LNCAP (cell line): Measurements from ENCODE around the gene C19orf85.

Source experiments
- TF ChIP-seq, protein P1 (sequence below): fragments of 450-650 bp; IDR thresholded peaks from 2 replicates; pipeline ENCODE4 v1.5.1; 2017; ENCODE audit warnings: mild to moderate bottlenecking

Gene C19orf85

DNA sequence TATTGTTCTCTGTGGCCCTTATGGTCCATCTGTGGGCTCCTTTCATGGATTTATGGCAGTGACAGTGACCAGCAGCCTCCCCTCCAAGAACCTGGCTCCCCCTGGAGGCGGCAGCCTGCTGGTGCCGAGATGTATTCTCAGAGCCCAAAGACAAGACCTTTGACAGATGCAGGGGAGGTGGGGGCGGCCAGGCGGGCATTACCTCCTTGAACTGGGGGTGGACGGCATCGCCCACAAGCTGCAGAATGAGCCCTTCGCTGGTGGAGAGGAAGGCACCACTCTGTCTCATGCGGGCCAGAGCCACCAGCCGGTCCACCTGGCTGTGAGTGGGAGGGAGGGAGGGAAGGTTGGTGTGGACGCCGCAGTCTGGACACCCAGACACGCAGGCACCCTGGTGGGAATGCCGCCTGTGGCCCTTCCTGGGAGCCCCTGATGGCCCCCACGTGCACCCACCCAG is 9.7 kb downstream of the C19orf85 start:
- TF ChIP-seq, protein P1, sequence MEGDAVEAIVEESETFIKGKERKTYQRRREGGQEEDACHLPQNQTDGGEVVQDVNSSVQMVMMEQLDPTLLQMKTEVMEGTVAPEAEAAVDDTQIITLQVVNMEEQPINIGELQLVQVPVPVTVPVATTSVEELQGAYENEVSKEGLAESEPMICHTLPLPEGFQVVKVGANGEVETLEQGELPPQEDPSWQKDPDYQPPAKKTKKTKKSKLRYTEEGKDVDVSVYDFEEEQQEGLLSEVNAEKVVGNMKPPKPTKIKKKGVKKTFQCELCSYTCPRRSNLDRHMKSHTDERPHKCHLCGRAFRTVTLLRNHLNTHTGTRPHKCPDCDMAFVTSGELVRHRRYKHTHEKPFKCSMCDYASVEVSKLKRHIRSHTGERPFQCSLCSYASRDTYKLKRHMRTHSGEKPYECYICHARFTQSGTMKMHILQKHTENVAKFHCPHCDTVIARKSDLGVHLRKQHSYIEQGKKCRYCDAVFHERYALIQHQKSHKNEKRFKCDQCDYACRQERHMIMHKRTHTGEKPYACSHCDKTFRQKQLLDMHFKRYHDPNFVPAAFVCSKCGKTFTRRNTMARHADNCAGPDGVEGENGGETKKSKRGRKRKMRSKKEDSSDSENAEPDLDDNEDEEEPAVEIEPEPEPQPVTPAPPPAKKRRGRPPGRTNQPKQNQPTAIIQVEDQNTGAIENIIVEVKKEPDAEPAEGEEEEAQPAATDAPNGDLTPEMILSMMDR, result peak; percentile 63

DNA sequence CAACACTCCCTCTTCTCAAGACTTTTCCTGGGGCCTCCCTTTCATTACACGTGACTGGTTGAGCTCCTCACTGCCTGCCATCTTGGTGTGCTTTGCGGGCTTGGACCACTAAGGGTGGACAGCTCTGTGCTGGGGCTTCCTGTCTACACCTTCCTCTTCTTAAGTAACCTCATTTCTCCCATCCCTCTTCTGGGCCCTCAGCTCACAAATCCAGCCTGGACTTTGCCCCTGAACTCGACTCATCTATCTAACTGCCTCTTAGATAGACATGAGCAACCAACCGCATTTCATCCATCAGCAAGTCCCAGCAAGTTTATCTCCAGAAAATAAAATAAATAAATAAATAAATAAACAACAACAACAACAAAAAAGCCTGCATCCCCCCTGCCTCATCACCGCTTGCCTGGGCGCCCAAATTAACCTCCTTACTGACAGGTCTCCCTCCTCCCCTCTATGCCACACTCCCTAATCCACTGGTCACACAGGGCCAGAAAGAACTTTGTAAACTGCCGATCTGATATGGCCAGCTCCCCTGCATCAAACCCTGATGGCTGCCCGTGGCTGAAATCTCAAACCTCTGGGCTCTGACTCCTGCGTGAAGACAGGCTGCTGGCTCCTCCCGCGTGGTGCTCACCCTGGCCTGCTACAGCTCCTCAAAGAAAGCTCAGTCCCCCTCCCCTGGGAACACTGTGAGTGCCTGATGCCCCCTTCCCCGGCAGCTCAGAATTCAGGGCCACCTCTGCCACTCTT is 10.9 kb downstream of the C19orf85 start:
- TF ChIP-seq, protein P1, result no peak

DNA sequence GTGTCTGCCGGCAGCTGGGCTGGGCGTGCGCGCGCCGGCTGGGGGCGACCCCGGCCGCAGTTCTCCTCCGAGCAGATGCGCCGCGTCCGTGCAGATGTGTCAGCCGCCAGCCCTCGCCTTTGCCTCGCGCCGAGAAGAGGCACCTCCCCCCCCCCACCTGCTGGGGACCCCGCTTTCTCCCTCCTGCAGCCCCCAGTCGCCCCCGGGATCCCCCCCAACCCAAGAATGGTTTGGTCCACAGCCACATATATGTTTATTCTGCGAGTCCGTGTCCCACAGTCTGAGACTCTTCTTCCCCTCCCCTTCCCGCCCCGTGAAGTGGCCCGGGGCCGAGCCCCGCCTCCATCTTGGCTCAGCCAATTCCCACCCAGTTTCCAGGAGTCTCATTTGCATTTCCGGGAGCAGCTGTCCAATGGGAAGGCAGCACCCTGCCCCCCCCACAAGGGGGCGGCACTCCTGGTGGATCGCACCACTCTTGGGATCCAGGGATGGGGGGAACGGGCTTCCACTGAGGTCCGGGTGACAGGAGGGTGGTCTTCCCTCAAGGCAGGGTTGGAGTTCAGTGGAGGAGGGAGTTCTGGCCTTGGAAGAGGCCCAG is 11.7 kb downstream of the C19orf85 start:
- TF ChIP-seq, protein P1, result no peak

DNA sequence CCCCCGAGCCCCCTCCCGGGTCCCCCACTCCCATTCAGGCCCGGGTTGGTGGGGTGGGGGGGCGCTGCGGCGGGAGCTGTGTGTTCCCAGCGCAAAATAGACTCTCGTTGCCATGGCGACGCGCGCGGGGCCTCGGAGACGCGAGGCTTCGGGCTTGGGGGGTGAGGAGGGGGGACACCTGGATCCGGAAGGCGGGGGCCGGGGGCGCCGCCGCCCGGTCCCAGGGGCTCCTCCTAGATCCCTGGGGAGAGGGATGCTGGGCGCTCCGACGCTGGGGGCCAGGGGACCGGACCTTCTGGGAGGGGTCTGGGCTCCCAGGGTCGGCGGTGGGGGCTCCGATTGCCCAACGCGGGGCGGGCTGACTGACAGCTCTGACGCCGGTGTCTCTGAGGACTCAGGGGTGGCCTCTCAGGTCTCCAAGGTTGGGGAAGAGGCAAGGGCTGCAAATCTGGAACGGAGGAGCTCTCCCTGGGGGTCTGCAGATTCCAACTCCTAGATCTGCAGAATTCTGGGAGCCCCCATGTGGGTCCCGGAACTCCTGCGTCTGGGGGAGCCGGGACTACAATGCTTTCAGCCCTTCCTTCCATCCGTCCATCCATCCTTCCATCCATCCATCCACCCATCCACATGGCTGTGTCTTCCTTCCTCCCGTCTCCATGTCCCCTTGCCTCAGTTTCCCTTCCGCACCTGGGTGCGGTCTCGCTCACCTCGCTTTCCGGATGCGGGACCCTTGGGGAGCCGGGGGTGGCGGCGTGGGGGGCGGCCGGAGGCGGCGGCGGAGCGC is 12.4 kb downstream of the C19orf85 start:
- TF ChIP-seq, protein P1, result no peak

DNA sequence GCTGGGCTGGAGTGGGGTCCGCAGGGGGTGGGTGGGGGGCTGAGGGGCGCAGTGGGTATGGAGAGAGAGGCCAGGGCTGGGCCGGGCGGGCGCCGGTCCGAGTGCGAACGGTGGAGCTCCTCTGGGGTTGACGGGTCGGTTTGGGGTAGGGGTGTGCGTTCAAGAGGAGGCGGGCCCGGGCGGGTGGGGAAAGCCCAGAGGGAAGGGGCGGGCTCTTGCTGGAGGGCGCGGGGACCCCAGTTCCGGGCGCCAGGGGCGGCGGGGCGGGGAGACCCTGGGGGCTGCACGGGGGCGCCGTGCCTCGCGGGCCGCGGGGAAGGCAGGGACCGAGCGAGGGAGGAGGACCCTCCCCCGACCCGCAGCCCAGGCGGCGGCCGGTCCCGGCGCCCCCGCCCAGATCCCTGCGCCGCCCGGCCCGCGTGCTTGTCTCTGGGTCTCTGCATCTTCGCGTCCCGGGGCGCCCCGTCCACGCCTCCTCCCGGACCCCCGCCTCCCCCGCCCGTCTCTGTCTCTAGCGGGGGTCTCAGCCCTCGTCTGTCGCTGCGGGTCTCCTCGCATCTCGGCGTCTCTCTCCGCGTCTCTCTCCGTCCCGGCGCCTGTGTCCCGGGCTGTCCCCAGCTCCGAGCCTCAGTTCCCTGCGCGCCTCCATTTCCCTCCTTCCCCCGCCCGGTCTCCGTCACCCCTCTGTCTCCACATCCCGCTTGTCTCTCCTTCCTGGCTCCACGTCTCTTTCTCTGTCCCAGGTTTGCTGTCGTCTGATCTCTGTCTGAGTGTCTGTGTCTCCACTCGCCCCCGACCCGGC is 13.2 kb downstream of the C19orf85 start:
- TF ChIP-seq, protein P1, result no peak

DNA sequence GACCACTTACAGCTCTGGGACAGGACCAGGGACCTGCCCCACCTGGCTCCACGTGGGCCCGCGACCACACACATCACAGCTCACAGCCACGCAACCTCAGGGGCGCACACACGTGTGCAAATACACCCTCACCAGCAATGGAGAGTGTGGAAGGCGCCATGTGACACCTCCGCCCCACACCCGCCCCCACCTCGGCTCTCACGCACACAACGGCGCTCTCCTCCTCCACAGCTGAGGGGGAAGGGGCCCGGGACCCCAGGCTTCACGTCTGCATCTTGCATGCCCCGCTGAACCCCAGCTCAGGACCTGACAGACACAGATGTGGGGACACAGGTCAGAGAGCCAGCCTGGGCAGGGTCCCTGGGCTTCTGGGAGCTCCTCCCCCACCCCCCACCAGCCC is 15.1 kb downstream of the C19orf85 start:
- TF ChIP-seq, protein P1, result no peak
